ENCODE measurements around the gene KCNK6. TPM values are rescaled to one million over a fixed set of nuclear protein-coding genes. Genes with fewer than 3 reads are reported as not detected.

Gene KCNK6
- total and polyA plus RNA-seq, 2 donors (not counting 3 experiments of a cell fraction or from before 2014, with no cell fraction given): 7.4 to 11.3 TPM

GRCh38 chr19:38371081-38371480, 51.4 kb downstream of the KCNK6 start:
- H3K9me1 ChIP-seq (replicated peaks; ENCODE audit: control insufficient read depth, extremely low read depth, insufficient read depth, low read length): no peaks in the 10 kb centered on the region
- no peak overlapping the region for H3K4me3 ChIP-seq (replicated peaks in 1 of 3; ENCODE audit: insufficient read depth in 1 of 3, low read depth in 1 of 3, low read length in 3 of 3)
- TF ChIP-seq GATA2 (IDR thresholded peaks at IDR 0.05; ENCODE audit: insufficient read depth, insufficient read length, low read depth, low read length) (no peak), FOS (IDR thresholded peaks at IDR 0.05; ENCODE audit: borderline replicate concordance, insufficient read depth, low read length) (no peak), POLR2AphosphoS5 (IDR thresholded peaks at IDR 0.05; ENCODE audit: insufficient read depth, low read depth, low read length) (no peak), MYC (IDR thresholded peaks at IDR 0.05; ENCODE audit: low read depth, low read length) (no peak), EZH2 (IDR thresholded peaks at IDR 0.05; ENCODE audit: borderline replicate concordance, low read depth, low read length, severe bottlenecking) (no peak), JUN (IDR thresholded peaks at IDR 0.05; ENCODE audit: borderline replicate concordance, insufficient read depth, insufficient read length, low read depth) (no peak), CTCF (IDR thresholded peaks at IDR 0.05; ENCODE audit: extremely low read depth in 1 of 2, insufficient read depth in 1 of 2, low read depth in 1 of 2, low read length in 2 of 2) (no peak), POLR2A (IDR thresholded peaks at IDR 0.05; ENCODE audit: low read depth, low read length) (no peak)
- TF ChIP-seq, protein P1, sequence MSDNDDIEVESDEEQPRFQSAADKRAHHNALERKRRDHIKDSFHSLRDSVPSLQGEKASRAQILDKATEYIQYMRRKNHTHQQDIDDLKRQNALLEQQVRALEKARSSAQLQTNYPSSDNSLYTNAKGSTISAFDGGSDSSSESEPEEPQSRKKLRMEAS (IDR thresholded peaks at IDR 0.05; ENCODE audit: insufficient read depth, insufficient read length): no peak
- FAIRE-seq: no peak
- peaks cover 11% of the 10 kb centered on the region for H3K4me1 ChIP-seq (ENCODE audit: control insufficient read depth, extremely low read depth, insufficient read depth, low read length)
- H3K27me3 ChIP-seq (ENCODE audit: control insufficient read depth in 2 of 2, insufficient read depth in 2 of 2, low read length in 2 of 2): peaks cover 4 to 6% of the 10 kb centered on the region in 2 experiments
- H3K79me2 ChIP-seq (ENCODE audit: control insufficient read depth, insufficient read depth, low read length): peaks cover 12% of the 10 kb centered on the region
- no peaks in the 10 kb centered on the region for H3K36me3 ChIP-seq (ENCODE audit: control insufficient read depth in 2 of 2, extremely low read depth in 1 of 2, insufficient read depth in 2 of 2, low read length in 2 of 2)
- intact Hi-C loops (cut with micrococcal nuclease): no loop called here
- no peaks in the 10 kb centered on the region for H3K9me3 ChIP-seq (replicated peaks; ENCODE audit: control insufficient read depth, insufficient read depth, low read length)
- ChIA-PET CTCF (no interaction called here), POLR2A (no interaction called here)
- H2AFZ ChIP-seq (ENCODE audit: low read depth, low read length): no peak overlapping the region
- H3K4me2 ChIP-seq (ENCODE audit: insufficient read depth, low read length): no peak overlapping the region
- H3K9ac ChIP-seq (replicated peaks; ENCODE audit: extremely low read depth, insufficient read depth, low read length): no peak overlapping the region
- no peaks in the 10 kb centered on the region for H4K20me1 ChIP-seq (replicated peaks; ENCODE audit: control insufficient read depth, extremely low read depth, insufficient read depth, low read length)
- dilution Hi-C loops (cut with MboI; ENCODE audit: extremely low pct_ligation_motif_present, low sequenced_read_pairs): no loop called here
- H3K27ac ChIP-seq (ENCODE audit: insufficient read depth, low read depth, low read length): no peak overlapping the region
- no peak for DNase-seq (ENCODE audit: low read depth, low spot score)
- no TSS peak for BruUV-seq (replicated peaks)
